WTC11 (cell line): ENCODE measurements around the gene CLCA1. TPM values are rescaled to one million over a fixed set of nuclear protein-coding genes. Genes with fewer than 3 reads are reported as not detected.

ENCODE experiments used
- ATAC-seq: fragments of 200-7000 bp; cut with Tn5 transposase; 2 replicates; pipeline ENCODE4 v1.10.0; 2021; ENCODE audit warnings: mild to moderate bottlenecking, moderate library complexity
- Bru-seq: library from RNA; stranded (reverse); fragments of 400-500 nt; gene quantifications from one replicate; lab custom pipeline; 2021; lab: Mats Ljungman, UMichigan
- CTCF ChIA-PET: fragments of 300-600 bp; sonication (Branson Sonifier 250); formaldehyde crosslinking; loops from one replicate; lab custom pipeline; 2021; ENCODE audit warnings: antibody characterized with exemption; lab: Charles Lee
- POLR2A ChIA-PET: fragments of 350-600 bp; sonication (Branson Sonifier 250); formaldehyde crosslinking; loops from one replicate; lab custom pipeline; 2021; ENCODE audit warnings: antibody characterized with exemption; lab: Charles Lee
- DNase-seq: peaks from one replicate; pipeline ENCODE4 v3.0.0; 2021; ENCODE audit warnings: low spot score
- H3K27ac Mint-ChIP-seq: 2 replicates; pipeline ENCODE4 v1.8.0; 2021; ENCODE audit warnings: mixed read lengths
- H3K27me3 Mint-ChIP-seq: 2 replicates; pipeline ENCODE4 v1.8.0; 2021; ENCODE audit warnings: low read depth, mild to moderate bottlenecking, moderate library complexity, mixed read lengths
- H3K36me3 Mint-ChIP-seq: 2 replicates; pipeline ENCODE4 v1.8.0; 2021; ENCODE audit warnings: mixed read lengths
- H3K4me1 Mint-ChIP-seq: 2 replicates; pipeline ENCODE4 v1.8.0; 2022; ENCODE audit warnings: mixed read lengths
- H3K4me3 Mint-ChIP-seq: 2 replicates; pipeline ENCODE4 v1.8.0; 2021; ENCODE audit warnings: mild to moderate bottlenecking, moderate library complexity, mixed read lengths
- H3K9me3 Mint-ChIP-seq: 2 replicates; pipeline ENCODE4 v1.8.0; 2021; ENCODE audit warnings: mixed read lengths
- AFF4 ChIP-seq: sonication (generic); formaldehyde crosslinking; IDR thresholded peaks from 2 replicates; pipeline ENCODE4 v1.8.1; 2023; ENCODE audit warnings: mild to moderate bottlenecking, missing genetic modification reagents, borderline replicate concordance
- CREB1 ChIP-seq: sonication (generic); formaldehyde crosslinking; IDR thresholded peaks from 2 replicates; pipeline ENCODE4 v1.8.0; 2023; ENCODE audit warnings: mild to moderate bottlenecking, missing genetic modification reagents
- CTCF ChIP-seq: fragments of 200-600 bp; IDR thresholded peaks from 2 replicates; pipeline ENCODE4 v1.8.0; 2022; ENCODE audit warnings: antibody characterized with exemption
- IRF2 ChIP-seq: sonication (generic); formaldehyde crosslinking; IDR thresholded peaks from 2 replicates; pipeline ENCODE4 v1.8.0; 2022; ENCODE audit warnings: low read depth, missing genetic modification reagents, borderline replicate concordance
- JAZF1 ChIP-seq: fragments of 250-450 bp; sonication (Bioruptor Pico); IDR thresholded peaks from 2 replicates; pipeline ENCODE4 v1.9.0; 2021; ENCODE audit warnings: moderate library complexity, mild to moderate bottlenecking, inconsistent platforms
- NFATC4 ChIP-seq: fragments of 250-450 bp; sonication (Bioruptor Pico); IDR thresholded peaks from 2 replicates; pipeline ENCODE4 v1.9.0; 2021; ENCODE audit warnings: mild to moderate bottlenecking
- NR3C1 ChIP-seq: sonication (generic); formaldehyde crosslinking; conservative IDR thresholded peaks from 2 replicates; pipeline ENCODE4 v1.8.1; 2023; ENCODE audit warnings: low read depth, mild to moderate bottlenecking, missing genetic modification reagents
- ZNF232 ChIP-seq: sonication (generic); formaldehyde crosslinking; IDR thresholded peaks from 2 replicates; pipeline ENCODE4 v1.8.0; 2022; ENCODE audit warnings: mild to moderate bottlenecking, missing genetic modification reagents
- ZNF416 ChIP-seq: fragments of 250-450 bp; sonication (Bioruptor Pico); IDR thresholded peaks from 2 replicates; pipeline ENCODE4 v1.9.0; 2021; ENCODE audit warnings: mild to moderate bottlenecking, inconsistent platforms
- ZSCAN18 ChIP-seq: fragments of 250-450 bp; sonication (Bioruptor Pico); IDR thresholded peaks from 2 replicates; pipeline ENCODE4 v2.1.2; 2022; ENCODE audit warnings: mild to moderate bottlenecking, moderate library complexity
- long read RNA-seq, 3 experiments: library from RNA in 1 of 3; library from capped mRNA in 1 of 3; library from polyadenylated mRNA in 1 of 3; unstranded in 2 of 3; stranded (forward) in 1 of 3; transcript quantifications; one replicate each; pipeline ENCODE4 v2.0.0, GENCODE V29; 2021
- total RNA-seq: library from RNA; stranded (reverse); gene quantifications from 3 replicates; pipeline ENCODE4 v1.2.3, GENCODE V29; 2021
- TF ChIP-seq, protein P1 (sequence below): sonication (generic); formaldehyde crosslinking; IDR thresholded peaks from 2 replicates; pipeline ENCODE4 v1.8.1; 2023; ENCODE audit warnings: mild to moderate bottlenecking, missing genetic modification reagents, moderate library complexity
- TF ChIP-seq, protein P2 (sequence below): sonication (generic); formaldehyde crosslinking; conservative IDR thresholded peaks from 2 replicates; pipeline ENCODE4 v1.8.1; 2023; ENCODE audit warnings: mild to moderate bottlenecking, low read depth, missing genetic modification reagents, moderate library complexity

The CLCA1 gene, protein sequence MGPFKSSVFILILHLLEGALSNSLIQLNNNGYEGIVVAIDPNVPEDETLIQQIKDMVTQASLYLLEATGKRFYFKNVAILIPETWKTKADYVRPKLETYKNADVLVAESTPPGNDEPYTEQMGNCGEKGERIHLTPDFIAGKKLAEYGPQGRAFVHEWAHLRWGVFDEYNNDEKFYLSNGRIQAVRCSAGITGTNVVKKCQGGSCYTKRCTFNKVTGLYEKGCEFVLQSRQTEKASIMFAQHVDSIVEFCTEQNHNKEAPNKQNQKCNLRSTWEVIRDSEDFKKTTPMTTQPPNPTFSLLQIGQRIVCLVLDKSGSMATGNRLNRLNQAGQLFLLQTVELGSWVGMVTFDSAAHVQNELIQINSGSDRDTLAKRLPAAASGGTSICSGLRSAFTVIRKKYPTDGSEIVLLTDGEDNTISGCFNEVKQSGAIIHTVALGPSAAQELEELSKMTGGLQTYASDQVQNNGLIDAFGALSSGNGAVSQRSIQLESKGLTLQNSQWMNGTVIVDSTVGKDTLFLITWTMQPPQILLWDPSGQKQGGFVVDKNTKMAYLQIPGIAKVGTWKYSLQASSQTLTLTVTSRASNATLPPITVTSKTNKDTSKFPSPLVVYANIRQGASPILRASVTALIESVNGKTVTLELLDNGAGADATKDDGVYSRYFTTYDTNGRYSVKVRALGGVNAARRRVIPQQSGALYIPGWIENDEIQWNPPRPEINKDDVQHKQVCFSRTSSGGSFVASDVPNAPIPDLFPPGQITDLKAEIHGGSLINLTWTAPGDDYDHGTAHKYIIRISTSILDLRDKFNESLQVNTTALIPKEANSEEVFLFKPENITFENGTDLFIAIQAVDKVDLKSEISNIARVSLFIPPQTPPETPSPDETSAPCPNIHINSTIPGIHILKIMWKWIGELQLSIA
- total RNA-seq (0.07 to 0.14 TPM (median 0.11 TPM) in 3 replicates), Bru-seq, nascent RNA (not detected)
- long read RNA-seq, experiment 1, result 0 reads
- long read RNA-seq, experiment 2, result 0 reads
- long read RNA-seq, experiment 3, result 0 reads

DNA sequence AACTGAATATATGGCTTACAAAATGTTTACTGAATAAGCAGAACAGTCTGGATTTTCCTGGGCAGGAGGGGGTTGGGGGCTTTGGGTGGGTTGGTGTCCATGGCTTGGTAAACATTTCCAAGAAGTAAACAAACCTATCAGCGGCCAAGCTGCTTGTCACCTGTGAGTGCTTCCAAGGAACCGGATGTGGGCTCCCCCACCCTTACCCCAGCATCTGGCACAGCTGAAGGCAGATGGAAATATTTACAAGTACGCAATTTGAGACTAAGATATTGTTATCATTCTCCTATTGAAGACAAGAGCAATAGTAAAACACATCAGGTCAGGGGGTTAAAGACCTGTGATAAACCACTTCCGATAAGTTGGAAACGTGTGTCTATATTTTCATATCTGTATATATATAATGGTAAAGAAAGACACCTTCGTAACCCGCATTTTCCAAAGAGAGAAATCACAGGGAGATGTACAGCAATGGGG lies at the start of gene CLCA1:
Gene CLCA1 (plus strand): TSS at position 427 of the 477 bp plus-strand sequence. CDS start 45 bp downstream, at position 472.
- no peak for DNase-seq
- Mint-ChIP-seq H3K36me3 (no peaks in the 10 kb centered on the region), H3K9me3 (no peaks in the 10 kb centered on the region), H3K27me3 (no peaks in the 10 kb centered on the region), H3K4me3 (no peak within 1 kb of the TSS), H3K27ac (no peak within 1 kb of the TSS), H3K4me1 (peaks cover 5% of the 10 kb centered on the region; the same call in 1 of the 2 replicates)
- ATAC-seq, result no peak
- ChIA-PET CTCF (interaction anchor here (0.5 kb wide), 1 partner anchor 603 kb away, joined by 4 read pairs; no protein-coding TSS in a partner anchor), POLR2A (no interaction called here)
- TF ChIP-seq ZSCAN18 (CRISPR knock-in tag) (no peak), IRF2 (CRISPR knock-in tag) (no peak), CREB1 (CRISPR knock-in tag) (no peak), JAZF1 (CRISPR knock-in tag) (no peak), ZNF416 (no peak)
- TF ChIP-seq, protein P1, sequence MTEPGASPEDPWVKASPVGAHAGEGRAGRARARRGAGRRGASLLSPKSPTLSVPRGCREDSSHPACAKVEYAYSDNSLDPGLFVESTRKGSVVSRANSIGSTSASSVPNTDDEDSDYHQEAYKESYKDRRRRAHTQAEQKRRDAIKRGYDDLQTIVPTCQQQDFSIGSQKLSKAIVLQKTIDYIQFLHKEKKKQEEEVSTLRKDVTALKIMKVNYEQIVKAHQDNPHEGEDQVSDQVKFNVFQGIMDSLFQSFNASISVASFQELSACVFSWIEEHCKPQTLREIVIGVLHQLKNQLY (CRISPR knock-in tag), result no peak

DNA sequence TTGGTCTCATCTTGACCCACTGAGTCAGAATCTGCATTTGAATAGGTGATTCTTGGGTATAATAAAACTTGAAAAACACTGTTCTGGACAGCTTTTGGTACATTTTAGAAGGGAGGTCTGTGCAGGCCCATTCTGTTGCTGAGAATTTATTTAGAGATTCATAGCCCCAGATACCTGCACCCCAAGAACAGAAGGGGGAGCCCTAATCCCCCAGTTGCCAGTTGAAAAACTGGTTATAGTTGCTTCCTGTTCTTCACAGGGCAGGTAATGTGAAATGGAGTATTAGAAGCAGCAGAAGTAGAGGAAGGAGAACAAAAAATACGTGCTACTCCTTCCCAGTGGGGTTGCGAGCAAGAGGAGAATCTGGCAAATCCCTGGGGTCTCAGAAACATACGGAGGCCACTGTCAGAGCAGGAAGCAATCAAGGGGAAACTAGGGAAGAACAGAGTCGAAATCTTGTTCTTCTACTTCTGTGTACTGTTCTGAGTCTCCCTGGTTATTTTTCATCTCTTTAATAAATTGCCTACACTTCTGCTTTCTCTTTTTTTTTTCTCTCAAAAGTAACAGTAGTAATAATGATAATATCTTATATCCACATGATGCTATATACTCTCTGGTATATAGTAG lies 49.3 kb upstream of the CLCA1 start:
- Mint-ChIP-seq H3K4me1 (peaks cover 2% of the 10 kb centered on the region), H3K36me3 (no peaks in the 10 kb centered on the region), H3K9me3 (no peaks in the 10 kb centered on the region), H3K27me3 (no peaks in the 10 kb centered on the region), H3K27ac (no peak overlapping the region), H3K4me3 (no peak overlapping the region)
- POLR2A ChIA-PET, result no interaction called here
- TF ChIP-seq AFF4, result no peak
- no peak for TF ChIP-seq NR3C1
- 0 out of 2 replicates have a peak, but pooled peaks have one; percentile 16 for TF ChIP-seq CTCF
- no peak for TF ChIP-seq ZNF232 (CRISPR knock-in tag)
- TF ChIP-seq, protein P2, sequence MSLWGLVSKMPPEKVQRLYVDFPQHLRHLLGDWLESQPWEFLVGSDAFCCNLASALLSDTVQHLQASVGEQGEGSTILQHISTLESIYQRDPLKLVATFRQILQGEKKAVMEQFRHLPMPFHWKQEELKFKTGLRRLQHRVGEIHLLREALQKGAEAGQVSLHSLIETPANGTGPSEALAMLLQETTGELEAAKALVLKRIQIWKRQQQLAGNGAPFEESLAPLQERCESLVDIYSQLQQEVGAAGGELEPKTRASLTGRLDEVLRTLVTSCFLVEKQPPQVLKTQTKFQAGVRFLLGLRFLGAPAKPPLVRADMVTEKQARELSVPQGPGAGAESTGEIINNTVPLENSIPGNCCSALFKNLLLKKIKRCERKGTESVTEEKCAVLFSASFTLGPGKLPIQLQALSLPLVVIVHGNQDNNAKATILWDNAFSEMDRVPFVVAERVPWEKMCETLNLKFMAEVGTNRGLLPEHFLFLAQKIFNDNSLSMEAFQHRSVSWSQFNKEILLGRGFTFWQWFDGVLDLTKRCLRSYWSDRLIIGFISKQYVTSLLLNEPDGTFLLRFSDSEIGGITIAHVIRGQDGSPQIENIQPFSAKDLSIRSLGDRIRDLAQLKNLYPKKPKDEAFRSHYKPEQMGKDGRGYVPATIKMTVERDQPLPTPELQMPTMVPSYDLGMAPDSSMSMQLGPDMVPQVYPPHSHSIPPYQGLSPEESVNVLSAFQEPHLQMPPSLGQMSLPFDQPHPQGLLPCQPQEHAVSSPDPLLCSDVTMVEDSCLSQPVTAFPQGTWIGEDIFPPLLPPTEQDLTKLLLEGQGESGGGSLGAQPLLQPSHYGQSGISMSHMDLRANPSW (CRISPR knock-in tag), result no peak
- TF ChIP-seq NFATC4 (CRISPR knock-in tag), result no peak
- peak; percentile 92 for ATAC-seq
- peak; percentile 40 for DNase-seq
- CTCF ChIA-PET, result interaction anchor here (0.7 kb wide), 1 partner anchor 83 kb away, joined by 3 read pairs; no protein-coding TSS in a partner anchor
